Measurements from ENCODE around the gene KRT6A. TPM values are rescaled to one million over a fixed set of nuclear protein-coding genes. Genes with fewer than 3 reads are reported as not detected.

The KRT6A gene
- polyA plus RNA-seq, 1 donor (not counting 4 experiments of a cell fraction or from before 2014, with no cell fraction given): 12,338 TPM

DNA sequence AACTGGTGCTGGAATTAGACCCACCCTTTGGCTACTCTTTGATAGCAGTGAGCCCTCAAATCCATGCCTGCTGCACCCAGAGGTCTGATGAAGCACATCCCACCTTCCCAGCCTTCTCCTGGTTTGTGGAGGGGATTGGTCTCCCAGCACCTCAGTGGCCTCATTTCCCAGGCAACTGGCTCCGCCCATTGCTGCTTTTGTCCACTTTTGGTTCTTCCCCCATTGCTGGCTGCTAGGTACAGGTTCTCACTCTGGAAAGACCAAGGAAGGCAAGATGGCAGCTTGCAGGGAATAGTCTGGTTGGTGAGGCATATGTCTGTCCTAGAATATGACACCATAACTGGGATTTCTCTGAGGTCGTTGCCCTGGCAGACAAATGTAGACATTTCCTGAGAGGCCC, 37.3 kb upstream of the KRT6A start:
- Histone ChIP-seq H3K4me2 (ENCODE audit: control insufficient read depth, extremely low read depth, insufficient read depth, low read depth, low read length) (no peak overlapping the region), H3K4me1 (ENCODE audit: control insufficient read depth, extremely low read depth, insufficient read depth, low read length) (peaks cover 15% of the 10 kb centered on the region), H2AFZ (ENCODE audit: control insufficient read depth, low read length) (no peak overlapping the region), H3K79me2 (ENCODE audit: control insufficient read depth, insufficient read depth, low read length) (no peaks in the 10 kb centered on the region), H3K9me1 (ENCODE audit: control insufficient read depth, extremely low read depth, insufficient read depth, low read length) (no peaks in the 10 kb centered on the region), H3K4me3 (ENCODE audit: control insufficient read depth in 2 of 3, extremely low read depth in 1 of 3, insufficient read depth in 2 of 3, low read depth in 1 of 3, low read length in 3 of 3) (no peak overlapping the region), H3K36me3 (ENCODE audit: control insufficient read depth in 2 of 2, extremely low read depth in 1 of 2, insufficient read depth in 2 of 2, low read length in 2 of 2) (no peaks in the 10 kb centered on the region), H4K20me1 (ENCODE audit: control insufficient read depth, extremely low read depth, insufficient read depth, low read length) (no peaks in the 10 kb centered on the region), H3K9ac (ENCODE audit: control insufficient read depth, extremely low read depth, insufficient read depth, low read length) (no peak overlapping the region), H3K27ac (ENCODE audit: control insufficient read depth, insufficient read depth, low read length) (no peak overlapping the region), H3K27me3 (ENCODE audit: control insufficient read depth, extremely low read depth, insufficient read depth, low read length) (no peaks in the 10 kb centered on the region), H3K9me3 (ENCODE audit: control insufficient read depth, low read depth, low read length) (no peaks in the 10 kb centered on the region)
- FAIRE-seq: no peak
- dilution Hi-C loops (cut with MboI; ENCODE audit: extremely low pct_ligation_motif_present, low sequenced_read_pairs): no loop called here
- DNase-seq (ENCODE audit: low read depth, low spot score): no peak
- TF ChIP-seq EZH2 (IDR thresholded peaks at IDR 0.05; ENCODE audit: low read length): no peak
- TF ChIP-seq, protein P1, sequence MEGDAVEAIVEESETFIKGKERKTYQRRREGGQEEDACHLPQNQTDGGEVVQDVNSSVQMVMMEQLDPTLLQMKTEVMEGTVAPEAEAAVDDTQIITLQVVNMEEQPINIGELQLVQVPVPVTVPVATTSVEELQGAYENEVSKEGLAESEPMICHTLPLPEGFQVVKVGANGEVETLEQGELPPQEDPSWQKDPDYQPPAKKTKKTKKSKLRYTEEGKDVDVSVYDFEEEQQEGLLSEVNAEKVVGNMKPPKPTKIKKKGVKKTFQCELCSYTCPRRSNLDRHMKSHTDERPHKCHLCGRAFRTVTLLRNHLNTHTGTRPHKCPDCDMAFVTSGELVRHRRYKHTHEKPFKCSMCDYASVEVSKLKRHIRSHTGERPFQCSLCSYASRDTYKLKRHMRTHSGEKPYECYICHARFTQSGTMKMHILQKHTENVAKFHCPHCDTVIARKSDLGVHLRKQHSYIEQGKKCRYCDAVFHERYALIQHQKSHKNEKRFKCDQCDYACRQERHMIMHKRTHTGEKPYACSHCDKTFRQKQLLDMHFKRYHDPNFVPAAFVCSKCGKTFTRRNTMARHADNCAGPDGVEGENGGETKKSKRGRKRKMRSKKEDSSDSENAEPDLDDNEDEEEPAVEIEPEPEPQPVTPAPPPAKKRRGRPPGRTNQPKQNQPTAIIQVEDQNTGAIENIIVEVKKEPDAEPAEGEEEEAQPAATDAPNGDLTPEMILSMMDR (optimal IDR thresholded peaks at IDR 0.05 in 1 of 3, IDR thresholded peaks at IDR 0.05 in 1 of 3, conservative IDR thresholded peaks at IDR 0.05 in 1 of 3; ENCODE audit: extremely low read depth in 1 of 3, insufficient read depth in 2 of 3, low read length in 3 of 3): no peak

DNA sequence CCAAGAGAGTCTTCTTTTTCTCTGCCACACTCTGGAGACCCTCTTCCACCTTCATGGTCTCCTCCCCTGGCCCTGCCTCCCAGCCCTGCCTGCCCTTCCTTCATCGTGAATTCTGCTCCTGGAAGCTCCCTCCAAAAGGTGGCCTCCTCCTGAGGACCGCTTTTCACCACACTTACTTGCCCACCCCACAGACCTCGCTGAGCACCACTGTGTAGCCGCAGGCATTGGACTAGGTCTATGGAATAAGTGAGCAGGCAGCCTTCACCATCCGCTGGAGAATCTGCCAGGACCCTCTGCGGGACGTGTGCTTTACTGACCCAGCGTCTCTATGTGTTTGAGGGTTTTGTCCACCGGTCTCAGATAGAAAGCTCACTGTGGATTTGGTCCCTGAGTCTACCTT, 36.8 kb upstream of the KRT6A start:
- Histone ChIP-seq H3K4me3 (ENCODE audit: control insufficient read depth in 2 of 3, extremely low read depth in 1 of 3, insufficient read depth in 2 of 3, low read depth in 1 of 3, low read length in 3 of 3) (no peak overlapping the region), H3K9ac (ENCODE audit: control insufficient read depth, extremely low read depth, insufficient read depth, low read length) (no peak overlapping the region), H2AFZ (ENCODE audit: control insufficient read depth, low read length) (no peak overlapping the region), H3K79me2 (ENCODE audit: control insufficient read depth, insufficient read depth, low read length) (no peaks in the 10 kb centered on the region), H3K9me1 (ENCODE audit: control insufficient read depth, extremely low read depth, insufficient read depth, low read length) (no peaks in the 10 kb centered on the region), H4K20me1 (ENCODE audit: control insufficient read depth, extremely low read depth, insufficient read depth, low read length) (no peaks in the 10 kb centered on the region), H3K4me2 (ENCODE audit: control insufficient read depth, extremely low read depth, insufficient read depth, low read depth, low read length) (no peak overlapping the region), H3K27me3 (ENCODE audit: control insufficient read depth, extremely low read depth, insufficient read depth, low read length) (no peaks in the 10 kb centered on the region), H3K9me3 (ENCODE audit: control insufficient read depth, low read depth, low read length) (no peaks in the 10 kb centered on the region), H3K4me1 (ENCODE audit: control insufficient read depth, extremely low read depth, insufficient read depth, low read length) (peaks cover 20% of the 10 kb centered on the region), H3K27ac (ENCODE audit: control insufficient read depth, insufficient read depth, low read length) (no peak overlapping the region), H3K36me3 (ENCODE audit: control insufficient read depth in 2 of 2, extremely low read depth in 1 of 2, insufficient read depth in 2 of 2, low read length in 2 of 2) (no peaks in the 10 kb centered on the region)
- TF ChIP-seq EZH2 (IDR thresholded peaks at IDR 0.05; ENCODE audit: low read length): no peak
- dilution Hi-C loops (cut with MboI; ENCODE audit: extremely low pct_ligation_motif_present, low sequenced_read_pairs): no loop called here
- DNase-seq (ENCODE audit: low read depth, low spot score): no peak
- FAIRE-seq: no peak

DNA sequence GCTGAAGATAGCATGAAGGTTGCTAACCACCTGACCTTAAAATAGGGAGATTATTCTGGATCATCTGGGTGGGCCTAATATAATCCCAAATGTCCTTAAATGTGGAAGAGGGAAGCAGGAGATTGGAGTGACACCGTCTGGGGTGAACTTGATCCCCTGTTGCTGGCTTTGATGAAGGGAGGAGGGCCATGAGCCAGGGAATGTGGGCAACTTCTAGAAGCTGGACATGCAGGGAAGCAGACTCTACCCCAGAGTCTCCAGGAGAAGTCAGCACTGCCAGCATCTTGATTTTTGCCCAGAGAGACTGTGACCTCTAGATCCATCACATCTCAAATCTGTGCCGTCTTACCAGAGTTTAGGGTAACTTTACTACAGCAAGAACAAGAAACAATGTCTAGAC, 36.4 kb upstream of the KRT6A start:
- Histone ChIP-seq H3K4me1 (ENCODE audit: control insufficient read depth, extremely low read depth, insufficient read depth, low read length) (peaks cover 25% of the 10 kb centered on the region), H2AFZ (ENCODE audit: control insufficient read depth, low read length) (no peak overlapping the region), H3K27me3 (ENCODE audit: control insufficient read depth, extremely low read depth, insufficient read depth, low read length) (no peaks in the 10 kb centered on the region), H3K4me2 (ENCODE audit: control insufficient read depth, extremely low read depth, insufficient read depth, low read depth, low read length) (no peak overlapping the region), H4K20me1 (ENCODE audit: control insufficient read depth, extremely low read depth, insufficient read depth, low read length) (no peaks in the 10 kb centered on the region), H3K9ac (ENCODE audit: control insufficient read depth, extremely low read depth, insufficient read depth, low read length) (no peak overlapping the region), H3K4me3 (ENCODE audit: control insufficient read depth in 2 of 3, extremely low read depth in 1 of 3, insufficient read depth in 2 of 3, low read depth in 1 of 3, low read length in 3 of 3) (no peak overlapping the region), H3K9me1 (ENCODE audit: control insufficient read depth, extremely low read depth, insufficient read depth, low read length) (no peaks in the 10 kb centered on the region), H3K79me2 (ENCODE audit: control insufficient read depth, insufficient read depth, low read length) (no peaks in the 10 kb centered on the region), H3K27ac (ENCODE audit: control insufficient read depth, insufficient read depth, low read length) (no peak overlapping the region), H3K36me3 (ENCODE audit: control insufficient read depth in 2 of 2, extremely low read depth in 1 of 2, insufficient read depth in 2 of 2, low read length in 2 of 2) (no peaks in the 10 kb centered on the region), H3K9me3 (ENCODE audit: control insufficient read depth, low read depth, low read length) (no peaks in the 10 kb centered on the region)
- no peak for DNase-seq (ENCODE audit: low read depth, low spot score)
- no peak for TF ChIP-seq EZH2 (IDR thresholded peaks at IDR 0.05; ENCODE audit: low read length)
- TF ChIP-seq, protein P1 (optimal IDR thresholded peaks at IDR 0.05 in 1 of 3, IDR thresholded peaks at IDR 0.05 in 1 of 3, conservative IDR thresholded peaks at IDR 0.05 in 1 of 3; ENCODE audit: extremely low read depth in 1 of 3, insufficient read depth in 2 of 3, low read length in 3 of 3): no peak
- dilution Hi-C loops (cut with MboI; ENCODE audit: extremely low pct_ligation_motif_present, low sequenced_read_pairs): no loop called here
- no peak for FAIRE-seq

All from keratinocyte (primary cell).